Kidney tubule cell (primary cell): Measurements from ENCODE around the gene PPP1R3F.
"Not testable (repeated sequence)": the region's sequence is repeated elsewhere in the genome, so short reads cannot be mapped to it uniquely, and the experiment has no call there.

Experiments used
- DNase-seq: peaks from one replicate; pipeline ENCODE4 v3.0.0-alpha.2; 2018; ENCODE audit warnings: low spot score

Gene PPP1R3F

DNA sequence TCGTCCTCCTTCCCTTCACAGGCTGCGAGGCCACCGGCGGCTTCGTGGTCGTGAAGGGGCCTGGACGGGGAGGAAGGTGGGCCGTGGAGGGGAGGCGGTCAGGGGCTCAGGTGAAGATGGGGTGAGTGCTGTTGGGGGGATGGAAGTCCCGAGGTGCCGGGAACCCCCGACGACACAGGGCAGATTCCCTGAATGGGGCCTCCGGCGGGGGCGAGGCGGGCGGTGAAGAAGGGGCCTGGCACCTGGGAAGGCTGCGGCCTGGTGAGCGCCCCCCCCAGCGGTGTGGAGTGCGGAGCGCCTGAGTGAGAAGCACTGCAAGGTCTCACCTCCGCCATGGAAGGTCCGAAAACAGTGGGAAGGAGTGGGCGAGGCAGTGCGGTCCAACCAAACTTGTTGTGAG is 52.7 kb downstream of the PPP1R3F start:
- not testable (repeated sequence) for DNase-seq

DNA sequence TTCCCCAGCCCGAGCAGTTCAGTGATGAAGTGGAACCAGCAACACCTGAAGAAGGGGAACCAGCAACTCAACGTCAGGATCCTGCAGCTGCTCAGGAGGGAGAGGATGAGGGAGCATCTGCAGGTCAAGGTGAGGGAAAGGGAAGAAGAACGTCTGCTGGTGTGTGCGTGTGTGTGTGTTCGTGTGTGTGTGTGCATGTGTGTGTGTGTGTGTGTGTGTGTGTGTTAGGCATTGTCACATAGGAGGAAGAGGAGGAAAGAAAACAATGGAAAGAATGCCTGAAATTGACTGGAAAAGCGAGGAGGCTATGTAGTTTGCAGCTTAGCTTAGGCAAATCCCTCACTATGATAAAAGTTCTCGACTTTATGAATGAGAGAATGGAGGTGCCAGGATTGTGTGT is 54.1 kb downstream of the PPP1R3F start:
- DNase-seq = not testable (repeated sequence)

DNA sequence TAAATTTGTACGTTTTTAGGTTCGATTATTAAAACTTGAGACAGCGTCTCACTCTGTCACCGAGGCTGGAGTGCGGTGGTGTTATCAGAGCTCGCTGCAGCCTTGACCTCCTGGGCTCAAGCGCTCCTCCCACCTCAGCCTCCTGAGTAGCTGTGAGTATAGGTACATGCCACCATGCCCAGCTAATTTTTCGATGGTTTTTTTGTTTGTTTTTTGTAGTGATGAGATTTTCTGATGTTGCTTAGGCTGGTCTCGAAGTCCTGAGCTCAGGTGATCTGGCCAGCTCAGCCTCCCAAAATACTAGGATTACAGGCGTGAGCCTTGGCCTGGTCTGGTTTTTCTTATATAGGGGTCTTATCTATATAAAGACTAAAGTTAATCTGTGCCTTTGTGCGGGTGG is 60.8 kb downstream of the PPP1R3F start:
- DNase-seq = not testable (repeated sequence)

DNA sequence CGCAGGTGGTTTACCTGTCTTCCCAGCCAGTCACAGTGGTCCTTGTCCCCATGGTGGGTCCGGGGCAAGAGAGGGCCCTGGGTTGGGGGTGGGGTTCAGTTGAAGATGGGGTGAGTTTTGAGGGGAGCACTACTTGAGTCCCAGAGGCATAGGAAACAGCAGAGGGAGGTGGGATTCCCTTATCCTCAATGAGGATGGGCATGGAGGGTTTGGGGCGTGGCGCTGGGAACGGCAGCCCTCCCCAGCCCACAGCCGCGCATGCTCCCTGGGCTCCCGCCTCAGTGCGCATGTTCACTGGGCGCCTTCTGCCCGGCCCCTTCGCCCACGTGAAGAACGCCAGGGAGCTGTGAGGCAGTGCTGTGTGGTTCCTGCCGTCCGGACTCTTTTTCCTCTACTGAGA is 61.7 kb downstream of the PPP1R3F start, which contains the start of gene GAGE13:
GAGE13 (plus strand) TSS at position 301 of the 400 bp plus-strand sequence. CDS start 1,156 bp downstream, outside the sequence.
- not testable (repeated sequence) for DNase-seq

- not testable (repeated sequence) for DNase-seq
Measured at GRCh38 chrX:49331841-49332240, 62.2 kb downstream of the PPP1R3F start.
